Bone marrow (tissue), 2 donors: ENCODE results near the gene NOTCH1.

ENCODE experiments used
- DNase-seq, 2 donors: peaks; one replicate each; lab custom pipeline; 2025; lab: John Stamatoyannopoulos, UW

The NOTCH1 gene

DNA sequence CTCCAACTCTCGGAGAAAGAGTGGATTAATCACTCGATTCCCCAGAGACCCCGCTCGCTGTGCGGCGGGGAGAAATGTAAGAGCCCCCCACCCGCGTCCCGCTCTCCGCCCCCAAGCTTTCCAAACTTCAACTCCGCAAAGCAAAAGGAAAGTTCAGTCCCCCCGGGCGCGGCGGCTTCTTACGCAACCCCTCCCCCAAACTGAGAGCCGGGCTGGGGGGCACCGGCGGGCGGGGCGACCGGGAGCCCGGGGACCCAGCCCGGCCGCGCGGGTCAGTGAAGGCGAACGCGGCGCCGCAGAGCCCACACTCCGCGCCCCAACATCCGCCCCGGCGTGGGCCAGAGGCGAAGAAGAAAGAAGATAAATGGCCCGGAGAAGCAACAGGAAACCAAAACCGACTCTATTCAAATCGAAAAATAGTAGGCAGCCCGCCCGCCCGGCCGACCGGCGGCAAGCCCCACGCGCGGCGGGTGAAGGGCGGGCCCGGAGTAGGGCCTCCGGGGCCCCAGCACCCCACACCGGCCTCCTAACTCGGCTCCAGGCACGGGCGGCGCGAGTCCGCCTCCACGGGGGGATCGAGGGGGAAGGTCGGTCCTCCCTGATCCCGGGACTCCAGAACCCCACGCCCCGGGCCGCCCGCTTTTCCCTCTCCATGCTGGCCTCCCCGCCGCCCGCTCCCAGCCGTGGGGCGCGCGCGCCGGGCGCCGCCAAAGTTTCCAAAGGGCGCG, 720 bp downstream of the NOTCH1 start:
- DNase-seq = no peak

GRCh38 chr9:136544548-136544963, 1.3 kb downstream of the NOTCH1 start:
- no peak for DNase-seq

GRCh38 chr9:136543830-136544547, 1.9 kb downstream of the NOTCH1 start:
- no peak for DNase-seq

- no peak for DNase-seq
Observed at GRCh38 chr9:136543280-136543679, 2.6 kb downstream of the NOTCH1 start.

DNA sequence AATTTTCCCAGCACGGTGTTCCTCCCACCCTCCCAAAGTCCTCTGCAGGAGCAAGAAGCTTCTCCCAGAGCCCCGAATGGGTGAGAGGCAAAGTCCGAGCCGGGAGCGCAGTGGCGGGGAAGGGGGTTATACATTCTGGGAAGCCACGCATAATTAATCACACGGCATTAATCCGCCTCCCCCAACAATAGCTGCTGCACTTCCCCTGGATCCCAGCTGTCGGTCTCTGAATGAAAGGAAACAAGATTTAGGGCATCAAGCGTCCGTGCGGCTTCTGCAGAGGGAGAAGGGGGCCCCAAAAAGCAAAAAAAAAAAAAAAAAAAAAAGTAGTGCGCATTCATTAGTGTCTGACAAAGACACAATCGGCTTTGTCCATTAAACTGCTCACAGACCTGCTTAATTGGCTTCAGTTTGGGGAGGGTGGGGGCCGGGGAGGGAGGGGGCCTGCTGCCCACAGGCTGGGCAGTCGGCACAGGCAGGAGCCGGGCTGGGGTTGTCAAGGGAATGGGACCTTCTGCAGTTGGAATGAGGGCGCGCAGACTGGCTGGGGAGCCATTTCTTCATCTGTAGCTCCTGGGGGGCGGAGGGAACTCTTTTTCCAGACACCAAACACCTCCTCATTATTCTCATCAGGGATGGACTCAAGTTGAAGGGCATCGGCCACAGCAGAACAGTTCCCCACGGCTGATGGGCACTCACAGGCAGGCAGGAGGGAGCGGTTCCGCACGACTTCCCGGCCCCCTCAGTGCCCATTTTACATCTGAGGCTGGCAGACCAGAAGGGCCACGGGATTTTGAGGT, 3.4 kb downstream of the NOTCH1 start:
- DNase-seq = no peak

DNA sequence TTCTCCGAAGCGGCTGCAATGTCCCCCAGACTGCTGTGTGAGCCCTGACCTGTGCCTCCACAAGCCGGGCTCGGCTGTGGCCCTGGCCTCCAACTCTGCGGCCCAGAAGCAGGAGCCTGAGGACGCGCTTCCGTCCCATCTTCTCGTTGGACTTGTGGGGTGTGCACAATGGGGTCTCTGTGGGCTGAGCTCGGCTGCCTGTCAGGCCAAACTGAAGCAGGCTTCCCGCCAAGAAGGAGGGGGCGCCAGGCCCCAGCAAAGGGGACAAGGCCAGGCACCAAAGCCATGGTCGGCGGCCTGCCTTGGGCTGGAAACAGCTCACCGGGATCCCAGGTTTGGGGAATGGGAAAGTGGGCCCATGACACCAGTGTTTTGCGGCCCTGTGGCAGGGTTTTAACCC, 4.1 kb downstream of the NOTCH1 start:
- DNase-seq = no peak

- no peak for DNase-seq
Observed at GRCh38 chr9:136541179-136541578, 4.7 kb downstream of the NOTCH1 start.

DNA sequence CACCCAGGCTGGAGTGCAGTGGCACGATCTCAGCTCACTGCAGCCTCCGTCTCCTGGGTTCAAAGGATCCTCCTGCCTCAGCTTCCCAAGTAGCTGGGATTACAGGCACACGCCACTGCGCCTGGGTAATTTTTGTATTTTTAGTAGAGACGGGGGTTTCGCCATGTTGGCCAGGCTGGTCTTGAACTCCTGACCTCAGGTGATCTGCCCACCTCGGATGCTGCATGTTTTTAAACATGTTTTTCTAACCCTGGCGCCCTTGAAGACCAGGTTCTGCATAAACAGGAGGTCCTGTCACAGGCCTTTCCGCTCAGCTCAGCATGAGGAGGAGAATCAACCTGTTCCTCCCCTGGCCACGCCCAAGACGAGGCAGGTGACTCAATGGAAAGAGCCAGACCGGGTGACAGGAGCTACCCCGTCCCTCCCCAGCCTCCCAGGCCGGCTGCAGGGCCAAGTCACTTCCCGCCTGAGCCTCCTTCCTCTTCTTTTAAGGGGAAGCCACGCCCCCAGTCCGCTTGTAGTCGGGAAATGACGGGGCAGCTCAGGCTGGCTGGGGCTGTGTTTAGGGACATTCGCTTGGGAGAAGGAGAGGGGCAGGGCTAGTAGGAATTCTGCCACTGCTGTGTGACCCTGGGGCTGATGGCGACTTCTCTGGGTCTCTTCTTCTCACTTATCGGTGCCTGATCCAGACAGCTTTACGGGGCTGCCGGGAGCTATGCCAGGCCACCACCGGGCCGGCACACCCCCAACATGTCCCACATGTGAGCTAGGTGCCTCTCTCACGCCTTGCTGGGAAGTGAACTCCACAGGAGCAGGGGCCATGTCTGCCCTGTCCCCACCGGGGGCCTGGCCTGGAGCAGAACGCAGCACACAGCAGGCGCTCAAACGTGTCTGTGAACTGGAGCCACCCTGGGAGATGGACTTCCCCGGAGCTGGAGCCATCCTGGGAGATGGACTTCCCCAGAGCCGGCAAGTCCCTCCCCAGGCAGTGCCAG, 6.1 kb downstream of the NOTCH1 start:
- DNase-seq = peak; percentile 78 to 97

DNA sequence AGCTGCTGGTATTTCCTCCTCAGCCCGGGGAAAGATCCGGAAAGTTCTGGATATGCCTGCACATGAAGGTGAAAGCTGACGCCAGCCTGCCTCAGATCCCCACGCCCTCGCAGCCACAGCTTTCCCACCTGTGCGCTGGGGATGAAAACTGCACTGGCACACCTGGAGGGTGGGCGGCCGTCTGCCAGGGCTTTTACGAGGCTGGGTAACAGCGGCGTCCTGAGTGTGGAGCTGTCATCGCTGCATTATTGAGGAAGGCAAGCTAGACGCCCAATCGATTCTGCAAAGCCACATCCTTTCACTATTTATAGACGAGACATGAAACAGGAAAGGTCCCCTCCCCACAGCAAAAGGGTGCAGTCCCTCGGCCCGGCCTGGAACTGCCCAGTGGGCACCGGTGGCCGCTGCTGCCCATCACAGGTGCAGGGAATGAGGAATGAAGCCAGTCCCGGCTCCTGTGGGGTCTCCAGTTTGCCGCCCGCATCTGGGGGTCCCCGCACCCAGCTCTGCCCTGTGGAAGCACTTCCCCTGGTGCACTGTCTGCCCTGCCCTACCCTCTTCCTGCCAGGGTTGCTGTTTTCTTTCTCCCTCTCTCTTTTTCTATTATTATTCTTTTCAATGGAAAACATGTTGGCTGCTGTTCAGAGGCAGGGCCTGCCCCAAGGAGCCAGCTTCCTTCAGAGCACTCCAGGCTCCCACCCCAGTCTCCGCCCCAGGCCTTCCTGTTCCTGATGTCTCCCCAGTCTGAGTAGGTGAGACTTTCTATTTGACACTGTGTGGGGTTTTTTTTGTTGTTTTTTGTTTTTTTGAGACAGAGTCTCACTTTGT, 7.0 kb downstream of the NOTCH1 start:
- DNase-seq = no peak

DNA sequence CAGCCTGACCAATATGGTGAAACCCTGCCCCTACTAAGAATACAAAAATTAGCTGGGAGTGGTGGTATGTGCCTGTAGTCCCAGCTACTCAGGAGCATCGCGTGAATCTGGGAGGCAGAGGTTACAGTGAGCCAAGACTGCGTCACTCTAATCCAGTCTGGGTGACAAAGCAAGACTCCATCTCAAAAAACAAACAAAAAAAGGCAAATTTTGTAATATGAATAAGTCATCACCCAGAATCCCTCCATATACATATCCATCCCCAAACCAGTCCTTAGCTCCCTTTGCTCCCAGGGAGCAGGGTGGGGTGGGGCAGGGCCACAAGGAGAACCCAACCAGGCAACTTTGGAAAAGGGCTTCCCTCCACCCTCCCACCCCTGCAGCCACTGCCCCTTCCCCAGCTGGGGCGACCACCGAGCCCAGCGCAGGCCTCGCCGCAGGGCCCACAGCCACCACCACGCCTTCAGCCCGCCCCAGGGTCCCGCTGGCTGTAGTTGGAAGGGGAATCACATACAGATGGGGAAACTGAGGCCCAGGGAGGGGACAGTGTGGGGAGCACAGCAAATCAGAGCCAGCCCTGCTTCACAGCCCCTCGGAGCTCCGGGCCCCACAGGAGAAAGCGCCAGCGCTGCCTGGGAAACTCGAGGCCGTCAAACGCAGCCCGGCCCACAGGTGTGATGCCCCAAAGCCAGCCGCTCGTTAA, 7.8 kb downstream of the NOTCH1 start:
- no peak for DNase-seq

- DNase-seq = no peak
Observed at GRCh38 chr9:136537411-136537810, 8.4 kb downstream of the NOTCH1 start.

- no peak for DNase-seq
Observed at GRCh38 chr9:136536721-136537241, 9.1 kb downstream of the NOTCH1 start.

- no peak for DNase-seq
Observed at GRCh38 chr9:136536051-136536720, 9.7 kb downstream of the NOTCH1 start.

DNA sequence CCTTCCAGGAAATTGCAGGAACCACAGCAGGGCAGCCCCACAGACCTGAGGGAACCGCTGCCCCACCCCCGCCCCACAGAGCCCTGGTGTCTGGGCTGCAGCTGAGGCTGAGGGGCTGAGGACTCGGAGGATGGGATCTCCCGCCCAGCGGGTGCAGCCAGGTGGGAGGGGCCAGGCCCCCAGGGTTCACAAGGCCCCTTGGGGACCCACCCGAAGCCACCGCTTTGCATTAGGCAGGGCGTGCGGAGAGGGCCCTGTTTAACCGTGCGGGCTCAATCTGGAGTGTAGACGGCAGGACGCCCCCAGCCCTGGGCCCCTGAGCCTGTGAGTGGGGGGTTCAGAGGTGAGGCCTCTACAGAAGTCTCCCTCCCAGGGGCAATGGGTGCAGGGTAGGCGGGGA, 10.8 kb downstream of the NOTCH1 start:
- DNase-seq = no peak

- no peak for DNase-seq
Observed at GRCh38 chr9:136534366-136534765, 11.5 kb downstream of the NOTCH1 start.

DNA sequence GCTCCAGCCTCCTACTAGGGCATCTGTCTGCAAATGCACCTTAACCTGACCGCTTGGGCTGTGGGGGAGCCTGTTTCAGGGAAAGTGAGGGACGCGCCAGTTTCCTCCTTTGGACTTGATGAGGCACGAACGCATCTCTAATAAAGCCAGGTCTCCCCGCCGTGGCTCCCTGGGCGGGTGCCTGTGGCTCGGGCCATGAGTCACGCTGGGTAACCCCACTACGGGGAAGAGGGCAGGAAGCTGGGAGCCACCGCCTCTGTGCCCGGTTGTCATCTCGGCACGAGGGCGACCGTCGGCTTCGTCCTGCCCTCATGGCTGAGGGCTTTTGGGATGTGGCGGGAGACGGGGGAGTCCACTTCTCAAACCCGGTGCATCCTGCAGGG, 12.1 kb downstream of the NOTCH1 start:
- DNase-seq = peak; percentile 62 to 86

- DNase-seq = peak in 1 of 2 donors; percentile 83
Observed at GRCh38 chr9:136532799-136533774, 12.8 kb downstream of the NOTCH1 start.
